ENCODE data around the gene PHF1.
"Not testable (repeated sequence)": the region's sequence is repeated elsewhere in the genome, so short reads cannot be mapped to it uniquely, and the experiment has no call there.

The PHF1 gene

GRCh38 chr6:33410711-33411631 is at the start of gene PHF1:
TSS of gene PHF1 (plus strand) at chr6:33411014. CDS start at chr6:33412264, 1,250 bp downstream.
- Histone ChIP-seq H3K4me3 (ENCODE audit: low read length) (peak within 1 kb of the TSS; percentile 91; the same call in 1 of the 2 replicates), H3K27ac (ENCODE audit: low read length) (no peak within 1 kb of the TSS), H3K27me3 (ENCODE audit: control insufficient read depth, insufficient read depth, low read length) (no peaks in the 10 kb centered on the region), H3K36me3 (ENCODE audit: control insufficient read depth, insufficient read depth, low read length) (peaks cover 16% of the 10 kb centered on the region), H3K9me3 (ENCODE audit: control insufficient read depth, insufficient read depth, low read length) (no peaks in the 10 kb centered on the region), H3K4me1 (ENCODE audit: control insufficient read depth, insufficient read depth, low read length) (no peaks in the 10 kb centered on the region; the same call in 1 of the 2 replicates)
- WGBS (ENCODE audit: insufficient coverage, insufficient read length), result no CpG with 5 or more reads among the region's 67 CpGs
- no peak for DNase-seq (ENCODE audit: low read depth, low spot score)

- not testable (repeated sequence) for H3K4me3 ChIP-seq (ENCODE audit: low read length); H3K36me3 ChIP-seq (ENCODE audit: control insufficient read depth, insufficient read depth, low read length); H3K4me1 ChIP-seq (ENCODE audit: control insufficient read depth, insufficient read depth, low read length); H3K27ac ChIP-seq (ENCODE audit: low read length); H3K9me3 ChIP-seq (ENCODE audit: control insufficient read depth, insufficient read depth, low read length); H3K27me3 ChIP-seq (ENCODE audit: control insufficient read depth, insufficient read depth, low read length); DNase-seq (ENCODE audit: low read depth, low spot score)
- WGBS (ENCODE audit: insufficient coverage, insufficient read length), result no CpG with 5 or more reads among the region's 12 CpGs
Measured at GRCh38 chr6:33363486-33363885, 47.3 kb upstream of the PHF1 start.

- not testable (repeated sequence) for H3K27me3 ChIP-seq (ENCODE audit: control insufficient read depth, insufficient read depth, low read length); H3K36me3 ChIP-seq (ENCODE audit: control insufficient read depth, insufficient read depth, low read length); H3K4me1 ChIP-seq (ENCODE audit: control insufficient read depth, insufficient read depth, low read length); H3K4me3 ChIP-seq (ENCODE audit: low read length); H3K9me3 ChIP-seq (ENCODE audit: control insufficient read depth, insufficient read depth, low read length); H3K27ac ChIP-seq (ENCODE audit: low read length)
- no CpG with 5 or more reads among the region's 8 CpGs for WGBS (ENCODE audit: insufficient coverage, insufficient read length)
- DNase-seq (ENCODE audit: low read depth, low spot score), result peak; percentile 61
Measured at GRCh38 chr6:33364475-33365205, 46.2 kb upstream of the PHF1 start.

GRCh38 chr6:33365206-33365971 is 45.4 kb upstream of the PHF1 start:
- H3K4me1 ChIP-seq (ENCODE audit: control insufficient read depth, insufficient read depth, low read length); H3K27ac ChIP-seq (ENCODE audit: low read length); H3K9me3 ChIP-seq (ENCODE audit: control insufficient read depth, insufficient read depth, low read length); H3K27me3 ChIP-seq (ENCODE audit: control insufficient read depth, insufficient read depth, low read length); DNase-seq (ENCODE audit: low read depth, low spot score); H3K36me3 ChIP-seq (ENCODE audit: control insufficient read depth, insufficient read depth, low read length); H3K4me3 ChIP-seq (ENCODE audit: low read length): not testable (repeated sequence)
- WGBS (ENCODE audit: insufficient coverage, insufficient read length), result no CpG with 5 or more reads among the region's 10 CpGs

GRCh38 chr6:33367009-33367714 is 43.7 kb upstream of the PHF1 start:
- Histone ChIP-seq H3K4me3 (ENCODE audit: low read length) (no peak overlapping the region), H3K27me3 (ENCODE audit: control insufficient read depth, insufficient read depth, low read length) (no peaks in the 10 kb centered on the region), H3K9me3 (ENCODE audit: control insufficient read depth, insufficient read depth, low read length) (no peaks in the 10 kb centered on the region), H3K4me1 (ENCODE audit: control insufficient read depth, insufficient read depth, low read length) (no peaks in the 10 kb centered on the region), H3K36me3 (ENCODE audit: control insufficient read depth, insufficient read depth, low read length) (no peaks in the 10 kb centered on the region), H3K27ac (ENCODE audit: low read length) (no peak overlapping the region)
- WGBS (ENCODE audit: insufficient coverage, insufficient read length), result no CpG with 5 or more reads among the region's 8 CpGs
- no peak for DNase-seq (ENCODE audit: low read depth, low spot score)

GRCh38 chr6:33367715-33368025 is 43.1 kb upstream of the PHF1 start:
- not testable (repeated sequence) for H3K9me3 ChIP-seq (ENCODE audit: control insufficient read depth, insufficient read depth, low read length); H3K4me1 ChIP-seq (ENCODE audit: control insufficient read depth, insufficient read depth, low read length); DNase-seq (ENCODE audit: low read depth, low spot score); H3K4me3 ChIP-seq (ENCODE audit: low read length); H3K36me3 ChIP-seq (ENCODE audit: control insufficient read depth, insufficient read depth, low read length); H3K27ac ChIP-seq (ENCODE audit: low read length); H3K27me3 ChIP-seq (ENCODE audit: control insufficient read depth, insufficient read depth, low read length)
- WGBS (ENCODE audit: insufficient coverage, insufficient read length), result no CpG with 5 or more reads among the region's 5 CpGs

- not testable (repeated sequence) for H3K27me3 ChIP-seq (ENCODE audit: control insufficient read depth, insufficient read depth, low read length); H3K4me3 ChIP-seq (ENCODE audit: low read length); H3K27ac ChIP-seq (ENCODE audit: low read length); H3K9me3 ChIP-seq (ENCODE audit: control insufficient read depth, insufficient read depth, low read length); H3K4me1 ChIP-seq (ENCODE audit: control insufficient read depth, insufficient read depth, low read length); H3K36me3 ChIP-seq (ENCODE audit: control insufficient read depth, insufficient read depth, low read length); DNase-seq (ENCODE audit: low read depth, low spot score)
- WGBS (ENCODE audit: insufficient coverage, insufficient read length), result no CpG with 5 or more reads among the region's 8 CpGs
Measured at GRCh38 chr6:33371901-33372300, 38.9 kb upstream of the PHF1 start.

GRCh38 chr6:33372526-33373123 is 38.2 kb upstream of the PHF1 start:
- H3K36me3 ChIP-seq (ENCODE audit: control insufficient read depth, insufficient read depth, low read length), result no peaks in the 10 kb centered on the region
- peaks cover 5% of the 10 kb centered on the region; the same call in 1 of the 2 replicates for H3K4me1 ChIP-seq (ENCODE audit: control insufficient read depth, insufficient read depth, low read length)
- WGBS (ENCODE audit: insufficient coverage, insufficient read length), result no CpG with 5 or more reads among the region's 5 CpGs
- no peak overlapping the region for H3K4me3 ChIP-seq (ENCODE audit: low read length)
- DNase-seq (ENCODE audit: low read depth, low spot score), result no peak
- no peaks in the 10 kb centered on the region for H3K27me3 ChIP-seq (ENCODE audit: control insufficient read depth, insufficient read depth, low read length)
- no peak overlapping the region for H3K27ac ChIP-seq (ENCODE audit: low read length)
- no peaks in the 10 kb centered on the region for H3K9me3 ChIP-seq (ENCODE audit: control insufficient read depth, insufficient read depth, low read length)

- H3K4me1 ChIP-seq (ENCODE audit: control insufficient read depth, insufficient read depth, low read length), result peaks cover 5% of the 10 kb centered on the region; the same call in 1 of the 2 replicates
- H3K27ac ChIP-seq (ENCODE audit: low read length), result no peak overlapping the region
- no peak for DNase-seq (ENCODE audit: low read depth, low spot score)
- no CpG with 5 or more reads among the region's 8 CpGs for WGBS (ENCODE audit: insufficient coverage, insufficient read length)
- H3K4me3 ChIP-seq (ENCODE audit: low read length), result no peak overlapping the region
- no peaks in the 10 kb centered on the region for H3K9me3 ChIP-seq (ENCODE audit: control insufficient read depth, insufficient read depth, low read length)
- H3K27me3 ChIP-seq (ENCODE audit: control insufficient read depth, insufficient read depth, low read length), result no peaks in the 10 kb centered on the region
- H3K36me3 ChIP-seq (ENCODE audit: control insufficient read depth, insufficient read depth, low read length), result no peaks in the 10 kb centered on the region
Measured at GRCh38 chr6:33373960-33374910, 36.6 kb upstream of the PHF1 start.
